OCI-LY7 (cell line): Measurements from ENCODE around the gene TCF23. TPM values are rescaled to one million over a fixed set of nuclear protein-coding genes. Genes with fewer than 3 reads are reported as not detected.
"Not testable (repeated sequence)": the region's sequence is repeated elsewhere in the genome, so short reads cannot be mapped to it uniquely, and the experiment has no call there.

ENCODE experiments used
- BruUV-seq: library from RNA; stranded (reverse); fragments of 400-500 nt; replicated peaks from 2 replicates; lab custom pipeline; 2021; lab: Mats Ljungman, UMichigan
- CTCF ChIA-PET: fragments of 300-600 bp; sonication (Branson Sonifier 250); formaldehyde crosslinking; loops from one replicate; lab custom pipeline; 2022; ENCODE audit warnings: antibody characterized with exemption; ENCODE audit not compliant: unreplicated experiment; lab: Charles Lee
- POLR2A ChIA-PET: fragments of 300-600 bp; sonication (Branson Sonifier 250); formaldehyde crosslinking; loops from one replicate; lab custom pipeline; 2022; ENCODE audit warnings: antibody characterized with exemption; lab: Charles Lee
- DNase-seq: peaks from one replicate; pipeline ENCODE4 v3.0.0-alpha.2; 2015; ENCODE audit warnings: low spot score
- H2AFZ ChIP-seq: fragments of 200-600 bp; sonication (generic), shearing (Covaris generic); 2 replicates; pipeline ENCODE4 v1.6.1; 2014; ENCODE audit warnings: mild to moderate bottlenecking, antibody characterized with exemption, low read length, moderate library complexity
- H3K27ac ChIP-seq: fragments of 200-600 bp; sonication (generic); 2 replicates; pipeline ENCODE4 v1.5.1; 2014; ENCODE audit warnings: mixed run types, low read depth, mild to moderate bottlenecking, moderate library complexity, low read length, inconsistent platforms; ENCODE audit not compliant: poor library complexity, severe bottlenecking
- H3K36me3 ChIP-seq: fragments of 200-600 bp; sonication (generic); 2 replicates; pipeline ENCODE4 v1.6.1; 2014; ENCODE audit warnings: mild to moderate bottlenecking, antibody characterized with exemption, low read length, moderate library complexity, mixed read lengths; ENCODE audit not compliant: insufficient read depth
- H3K4me1 ChIP-seq: fragments of 200-600 bp; sonication (generic); 2 replicates; pipeline ENCODE4 v1.5.1; 2014; ENCODE audit warnings: mild to moderate bottlenecking, low read length; ENCODE audit not compliant: insufficient read depth, poor library complexity, severe bottlenecking
- H3K4me2 ChIP-seq: fragments of 200-600 bp; sonication (generic); 2 replicates; pipeline ENCODE4 v1.6.1; 2014; ENCODE audit warnings: mild to moderate bottlenecking, low read length
- H3K4me3 ChIP-seq: fragments of 200-600 bp; sonication (generic); 2 replicates; pipeline ENCODE4 v1.5.1; 2014; ENCODE audit warnings: mild to moderate bottlenecking, low read depth, low read length; ENCODE audit not compliant: poor library complexity, severe bottlenecking
- H3K79me2 ChIP-seq: fragments of 200-600 bp; sonication (generic); 2 replicates; pipeline ENCODE4 v1.6.1; 2016; ENCODE audit warnings: low read depth, mild to moderate bottlenecking, low read length, moderate library complexity, mixed read lengths; ENCODE audit not compliant: insufficient read depth
- H3K9me2 ChIP-seq: fragments of 200-600 bp; sonication (generic); 2 replicates; pipeline ENCODE4 v1.6.1; 2016; ENCODE audit warnings: mild to moderate bottlenecking, low read length, mixed read lengths; ENCODE audit not compliant: insufficient read depth
- H3K9me3 ChIP-seq: fragments of 200-600 bp; sonication (generic); 2 replicates; pipeline ENCODE4 v1.6.1; 2014; ENCODE audit warnings: mild to moderate bottlenecking, mixed run types, low read length, mixed read lengths
- H4K20me1 ChIP-seq: fragments of 200-600 bp; sonication (generic); 2 replicates; pipeline ENCODE4 v1.6.1; 2014; ENCODE audit warnings: mild to moderate bottlenecking, antibody characterized with exemption, low read length, moderate library complexity, mixed read lengths; ENCODE audit not compliant: insufficient read depth
- CTCF ChIP-seq: fragments of 200-600 bp; sonication (generic); conservative IDR thresholded peaks from 2 replicates; pipeline ENCODE4 v1.5.1; 2014; ENCODE audit warnings: mild to moderate bottlenecking, antibody characterized with exemption, low read length, moderate library complexity, mixed read lengths
- EZH2phosphoT487 ChIP-seq: fragments of 200-600 bp; sonication (generic); IDR thresholded peaks from 2 replicates; pipeline ENCODE4 v1.6.1; 2018; ENCODE audit warnings: low read depth, borderline replicate concordance, mild to moderate bottlenecking, mixed run types, antibody characterized with exemption, low read length, moderate library complexity, mixed read lengths
- intact Hi-C: fragments of 100-400 bp; cut with micrococcal nuclease; formaldehyde crosslinking; loops from one replicate; pipeline ENCODE4 v1.10.0; 2022; ENCODE audit not compliant: unreplicated experiment
- total RNA-seq, 2 experiments: library from RNA; depleted of rRNA in 1 of 2; stranded (reverse); fragments of >200 nt in 1 of 2; shearing (Covaris generic) in 1 of 2; gene quantifications; 2 replicates each; pipeline ENCODE4 v1.2.3, GENCODE V29; 2014 to 2022

Gene TCF23
- total RNA-seq, 2 experiments from 2014 or later = 0.25 TPM; not detected in 1

GRCh38 chr2:27194538-27195354 lies 45.9 kb downstream of the TCF23 start:
- Histone ChIP-seq H3K4me1 (peaks cover 74% of the 10 kb centered on the region), H3K9me3 (no peaks in the 10 kb centered on the region), H3K4me3 (no peak overlapping the region), H3K9me2 (no peaks in the 10 kb centered on the region), H2AFZ (peak overlapping the region; percentile 50; the same call in 1 of the 2 replicates), H4K20me1 (no peaks in the 10 kb centered on the region), H3K4me2 (peak overlapping the region; percentile 51; the same call in 1 of the 2 replicates), H3K36me3 (peaks cover 16% of the 10 kb centered on the region), H3K79me2 (no peaks in the 10 kb centered on the region), H3K27ac (peak overlapping the region; percentile 85)
- no peak for DNase-seq
- BruUV-seq = no TSS peak
- intact Hi-C loops = loop anchor here (5.0 kb wide), 2 partner anchors 98 to 142 kb away; partner anchors contain the start of gene AGBL5
- no peak for TF ChIP-seq CTCF
- TF ChIP-seq EZH2phosphoT487 = no peak
- POLR2A ChIA-PET = interaction anchor here (0.7 to 2.0 kb wide), 7 partner anchors 10 to 99 kb away, joined by 3 to 12 read pairs (median 3); no protein-coding TSS in a partner anchor
- CTCF ChIA-PET = interaction anchor here (0.6 to 1.1 kb wide), 3 partner anchors 61 to 1213 kb away, joined by 3 to 7 read pairs (median 3); partner anchors contain the start of genes KIF3C and PREB

DNA sequence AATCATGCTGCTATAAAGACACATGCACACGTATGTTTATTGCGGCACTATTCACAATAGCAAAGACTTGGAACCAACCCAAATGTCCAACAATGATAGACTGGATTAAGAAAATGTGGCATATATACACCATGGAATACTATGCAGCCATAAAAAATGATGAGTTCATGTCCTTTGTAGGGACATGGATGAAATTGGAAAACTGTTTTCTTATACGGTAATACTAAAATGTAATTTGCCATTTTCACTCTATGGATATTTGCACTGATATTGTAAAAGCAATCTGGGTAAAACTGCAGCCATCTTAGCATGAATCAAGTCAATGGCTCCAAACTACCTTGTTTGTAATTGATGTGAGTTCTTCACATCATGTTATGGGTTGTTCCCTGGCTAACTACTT lies 47.0 kb downstream of the TCF23 start:
- H3K4me3 ChIP-seq, CTCF ChIA-PET, H4K20me1 ChIP-seq, BruUV-seq, H3K9me2 ChIP-seq, H3K9me3 ChIP-seq, DNase-seq, H2AFZ ChIP-seq, H3K4me2 ChIP-seq, H3K79me2 ChIP-seq: not testable (repeated sequence)
- peaks cover 74% of the 10 kb centered on the region for H3K4me1 ChIP-seq
- intact Hi-C loops = loop anchor here (2.0 kb wide), 1 partner anchor 55 kb away; no protein-coding TSS in a partner anchor
- H3K36me3 ChIP-seq = peaks cover 23% of the 10 kb centered on the region
- POLR2A ChIA-PET = interaction anchor here (0.7 to 2.0 kb wide), 2 partner anchors 20 to 96 kb away, joined by 3 to 12 read pairs; no protein-coding TSS in a partner anchor
- H3K27ac ChIP-seq = peak overlapping the region; percentile 77

- DNase-seq, intact Hi-C loops, BruUV-seq, H3K9me2 ChIP-seq, H2AFZ ChIP-seq, CTCF ChIA-PET, H3K4me3 ChIP-seq, H3K79me2 ChIP-seq, H4K20me1 ChIP-seq, H3K9me3 ChIP-seq: not testable (repeated sequence)
- Histone ChIP-seq H3K4me1 (peaks cover 53% of the 10 kb centered on the region), H3K4me2 (peak overlapping the region; percentile 1; the same call in 1 of the 2 replicates), H3K36me3 (peaks cover 43% of the 10 kb centered on the region), H3K27ac (peak overlapping the region; percentile 77)
- POLR2A ChIA-PET = interaction anchor here (0.6 to 1.3 kb wide), 3 partner anchors 11 to 32 kb away, joined by 3 read pairs; no protein-coding TSS in a partner anchor
Observed at GRCh38 chr2:27198068-27198467, 49.3 kb downstream of the TCF23 start.
